Measurements from ENCODE around the gene NXNL2. TPM values are rescaled to one million over a fixed set of nuclear protein-coding genes. Genes with fewer than 3 reads are reported as not detected.

NXNL2 gene
- total RNA-seq, 1 experiment from 2014 or later, result 0.86 TPM

- Histone ChIP-seq H3K9me3 (ENCODE audit: control insufficient read depth in 1 of 2, insufficient read depth in 1 of 2, low read depth in 1 of 2, low read length in 2 of 2) (no peaks in the 10 kb centered on the region), H3K4me2 (ENCODE audit: low read length) (no peak overlapping the region), H3K4me1 (ENCODE audit: control insufficient read depth in 1 of 2, insufficient read depth in 2 of 2, low read length in 2 of 2) (peaks cover 0 to 8% of the 10 kb centered on the region in 2 experiments; a peak in 1 of 4 replicates), H3K27ac (ENCODE audit: low read depth, low read length) (no peak overlapping the region), H3K9ac (ENCODE audit: low read length) (no peak overlapping the region), H3K27me3 (ENCODE audit: insufficient read depth, low read length) (no peaks in the 10 kb centered on the region), H3K4me3 (replicated peaks in 1 of 2; ENCODE audit: low read depth in 1 of 2, low read length in 2 of 2) (no peak overlapping the region), H2AFZ (ENCODE audit: low read depth, low read length, poor library complexity, severe bottlenecking) (no peak overlapping the region), H3K36me3 (ENCODE audit: control insufficient read depth in 1 of 2, insufficient read depth in 2 of 2, low read length in 2 of 2) (no peaks in the 10 kb centered on the region), H4K20me1 (ENCODE audit: insufficient read depth) (no peaks in the 10 kb centered on the region), H3K79me2 (ENCODE audit: insufficient read depth, low read length) (no peaks in the 10 kb centered on the region), H3K9me2 (ENCODE audit: insufficient read depth) (no peaks in the 10 kb centered on the region)
- intact Hi-C loops (cut with micrococcal nuclease), result no loop called here
- TF ChIP-seq ATF3 (IDR thresholded peaks at IDR 0.05), result no peak
- peak; percentile 65; the same call in 1 of the 2 replicates for TF ChIP-seq CBX3 (IDR thresholded peaks at IDR 0.05; ENCODE audit: low read depth)
- ChIA-PET POLR2A (no interaction called here), CTCF (no interaction called here), RAD21 (ENCODE audit: low non-redundant PET in 1 of 2, low total read pairs in 2 of 2, uncharacterized antibody in 2 of 2, unreplicated experiment in 2 of 2) (no interaction called here)
- no TSS peak for BruUV-seq (replicated peaks)
- ATAC-seq (no peak), DNase-seq (ENCODE audit: low read depth, low spot score) (no peak)
Observed at GRCh38 chr9:88514247-88514646, 20.7 kb upstream of the NXNL2 start.

DNA sequence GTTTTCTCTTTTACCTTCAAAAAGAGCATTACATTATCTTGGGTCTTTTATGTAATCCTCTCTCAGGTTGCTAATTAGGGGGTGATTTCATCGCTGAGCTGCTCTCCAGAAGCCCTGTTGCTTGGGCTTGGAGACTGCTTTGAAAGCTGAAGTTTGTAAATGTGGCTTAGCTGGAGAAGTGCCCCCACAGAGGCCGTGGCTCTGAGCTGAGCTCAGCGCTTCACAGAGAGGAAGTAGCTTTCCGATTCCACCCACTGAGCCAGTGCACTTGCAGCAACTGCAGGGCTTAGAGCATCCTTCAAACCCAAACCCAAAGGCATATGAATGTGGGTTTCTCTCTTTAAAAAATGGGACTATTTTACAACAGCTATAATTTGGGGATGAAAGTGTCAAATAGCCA is 13.7 kb upstream of the NXNL2 start:
- Histone ChIP-seq H3K36me3 (ENCODE audit: control insufficient read depth in 1 of 2, insufficient read depth in 2 of 2, low read length in 2 of 2) (no peaks in the 10 kb centered on the region), H3K79me2 (ENCODE audit: insufficient read depth, low read length) (no peaks in the 10 kb centered on the region), H3K4me3 (replicated peaks in 1 of 2; ENCODE audit: low read depth in 1 of 2, low read length in 2 of 2) (no peak overlapping the region), H4K20me1 (ENCODE audit: insufficient read depth) (no peaks in the 10 kb centered on the region), H3K27me3 (ENCODE audit: insufficient read depth, low read length) (no peaks in the 10 kb centered on the region), H2AFZ (ENCODE audit: low read depth, low read length, poor library complexity, severe bottlenecking) (no peak overlapping the region), H3K4me2 (ENCODE audit: low read length) (no peak overlapping the region), H3K9ac (ENCODE audit: low read length) (no peak overlapping the region), H3K9me3 (ENCODE audit: control insufficient read depth in 1 of 2, insufficient read depth in 1 of 2, low read depth in 1 of 2, low read length in 2 of 2) (no peaks in the 10 kb centered on the region), H3K4me1 (ENCODE audit: control insufficient read depth in 1 of 2, insufficient read depth in 2 of 2, low read length in 2 of 2) (peaks cover 17 to 24% of the 10 kb centered on the region in 2 experiments), H3K9me2 (ENCODE audit: insufficient read depth) (no peaks in the 10 kb centered on the region), H3K27ac (ENCODE audit: low read depth, low read length) (no peak overlapping the region)
- ATAC-seq (no peak), DNase-seq (ENCODE audit: low read depth, low spot score) (no peak)
- POLR2A ChIA-PET, result no interaction called here
- CTCF ChIA-PET, result no interaction called here
- RAD21 ChIA-PET (ENCODE audit: low non-redundant PET in 1 of 2, low total read pairs in 2 of 2, uncharacterized antibody in 2 of 2, unreplicated experiment in 2 of 2), result no interaction called here
- no TSS peak for BruUV-seq (replicated peaks)
- intact Hi-C loops (cut with micrococcal nuclease), result no loop called here
- no peak for TF ChIP-seq YY1 (IDR thresholded peaks at IDR 0.05; ENCODE audit: extremely low read depth, insufficient replicate concordance, low read depth, low read length)
- TF ChIP-seq ATF3 (IDR thresholded peaks at IDR 0.05), result no peak
- no peak for TF ChIP-seq CTCF (IDR thresholded peaks at IDR 0.05 in 2 of 3, conservative IDR thresholded peaks at IDR 0.05 in 1 of 3; ENCODE audit: borderline replicate concordance in 1 of 3, insufficient read depth in 1 of 3, low read depth in 2 of 3, low read length in 2 of 3)
- TF ChIP-seq ELF1 (IDR thresholded peaks at IDR 0.05; ENCODE audit: borderline replicate concordance, low read depth), result no peak
- TF ChIP-seq ZFX (IDR thresholded peaks at IDR 0.05), result no peak
- TF ChIP-seq ZNF274 (IDR thresholded peaks at IDR 0.05; ENCODE audit: low read depth, low read length), result no peak
- TF ChIP-seq CEBPB (IDR thresholded peaks at IDR 0.05; ENCODE audit: low read depth), result no peak
- no peak for TF ChIP-seq SIN3A (IDR thresholded peaks at IDR 0.05; ENCODE audit: low read depth)

All from HCT116 (cell line).